ENCODE measurements around the gene GPANK1.

GPANK1 gene

GRCh38 chr6:31663961-31664789, 622 bp downstream of the GPANK1 start:
- Histone ChIP-seq H3K4me3 (peak overlapping the region; percentile 77 to 88), H3K4me1 (peaks cover 4 to 70% (median 55%) of the 10 kb centered on the region in 4 donors), H3K36me3 (peaks cover 21 to 38% (median 34%) of the 10 kb centered on the region in 3 donors), H3K27me3 (no peaks in the 10 kb centered on the region), H3K9me3 (no peaks in the 10 kb centered on the region), H3K27ac (peak overlapping the region; percentile 93 to 94)
- intact Hi-C loops (cut with DNase I; ENCODE audit: low total_unique reads) = no loop called here
- peak; percentile 70 to 85 for DNase-seq
- no peak for TF ChIP-seq CTCF (IDR thresholded peaks at IDR 0.05)

DNA sequence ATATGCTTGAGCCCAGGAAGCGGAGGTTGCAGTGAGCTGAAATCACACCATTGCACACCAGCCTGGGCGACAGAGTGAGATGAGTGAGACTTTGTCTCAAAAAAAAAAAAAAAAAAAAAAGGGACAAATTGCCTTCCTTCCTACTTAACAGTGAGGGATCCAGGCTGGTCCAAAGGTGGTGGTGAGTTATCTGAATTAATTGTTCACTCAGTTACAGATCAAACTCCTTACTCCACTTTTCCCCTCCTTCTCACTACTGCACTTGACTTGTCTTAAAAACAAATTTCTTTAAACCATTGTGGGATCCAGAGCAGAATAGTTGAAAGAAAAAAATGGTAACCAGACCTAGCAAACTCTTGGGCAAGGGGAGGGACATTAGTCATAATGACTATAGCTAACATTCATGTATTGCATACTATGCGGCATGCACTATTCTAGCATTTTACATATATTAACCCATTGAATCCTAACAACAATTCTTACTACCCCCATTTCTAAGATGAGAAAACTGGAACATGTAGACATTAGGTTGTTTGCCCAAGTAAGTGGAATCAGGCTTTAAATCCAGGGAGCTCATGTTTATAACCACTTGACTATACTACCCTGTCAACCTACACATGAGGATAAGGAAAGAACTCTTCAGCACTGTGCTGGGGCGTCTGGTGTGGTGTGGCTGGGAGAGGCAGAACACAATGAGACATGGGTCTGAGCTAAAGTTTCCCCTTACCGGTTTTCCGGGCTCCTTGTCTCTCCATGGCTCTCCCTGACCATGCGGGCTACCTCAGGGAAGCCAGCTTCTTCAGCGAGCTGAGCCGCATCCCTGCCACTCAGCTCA, 1.5 kb downstream of the GPANK1 start:
- Histone ChIP-seq H3K36me3 (peaks cover 13 to 36% (median 26%) of the 10 kb centered on the region in 3 donors), H3K4me3 (peak overlapping the region; percentile 77 to 88), H3K4me1 (peaks cover 6 to 74% (median 60%) of the 10 kb centered on the region in 4 donors)

DNA sequence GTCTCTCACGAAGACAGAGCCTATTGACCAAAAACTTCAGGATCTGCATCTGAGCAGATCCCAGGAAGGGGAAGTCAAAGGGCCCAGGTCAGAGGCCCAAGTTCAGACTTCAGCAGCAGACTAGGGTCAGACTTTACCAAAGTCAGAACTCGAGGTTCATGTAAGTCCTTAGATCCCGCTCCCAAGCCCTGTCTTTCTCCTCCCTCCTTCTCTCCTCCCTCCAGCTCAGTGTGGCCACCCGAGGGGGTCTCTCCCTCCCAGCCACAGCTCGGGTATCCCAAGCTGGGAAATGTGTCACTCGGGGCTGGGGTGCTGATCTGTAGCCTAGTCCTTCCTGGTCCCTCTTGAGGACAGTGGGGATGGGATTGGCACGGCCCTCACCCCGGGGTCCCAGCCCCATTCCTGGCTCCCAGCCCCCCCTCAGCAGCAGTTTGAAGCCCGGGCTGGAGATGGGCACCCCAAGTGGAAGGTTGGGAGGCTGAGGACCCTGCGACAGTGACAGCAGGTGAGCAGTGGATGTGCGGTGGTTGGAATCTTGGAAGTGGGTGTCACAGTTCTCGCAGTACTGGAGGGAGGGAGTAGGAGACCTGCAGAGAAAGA, 2.6 kb downstream of the GPANK1 start:
- H3K27ac ChIP-seq = peak overlapping the region; percentile 11 to 78
- no peak overlapping the region for H3K4me3 ChIP-seq
- no peak for DNase-seq
- H3K36me3 ChIP-seq = peaks cover 6 to 35% (median 23%) of the 10 kb centered on the region in 3 donors
- no peaks in the 10 kb centered on the region for H3K27me3 ChIP-seq
- peaks cover 6 to 73% (median 60%) of the 10 kb centered on the region in 4 donors for H3K4me1 ChIP-seq
- H3K9me3 ChIP-seq = no peaks in the 10 kb centered on the region
- intact Hi-C loops (cut with DNase I; ENCODE audit: low total_unique reads) = no loop called here
- no peak for TF ChIP-seq CTCF (IDR thresholded peaks at IDR 0.05)

More for the DNA sequence above, 1.5 kb downstream of the GPANK1 start:
- peak overlapping the region; percentile 93 to 94 for H3K27ac ChIP-seq
- no peak for TF ChIP-seq CTCF (IDR thresholded peaks at IDR 0.05)
- no peaks in the 10 kb centered on the region for H3K27me3 ChIP-seq
- intact Hi-C loops (cut with DNase I; ENCODE audit: low total_unique reads) = no loop called here
- no peaks in the 10 kb centered on the region for H3K9me3 ChIP-seq
- no peak for DNase-seq

DNA sequence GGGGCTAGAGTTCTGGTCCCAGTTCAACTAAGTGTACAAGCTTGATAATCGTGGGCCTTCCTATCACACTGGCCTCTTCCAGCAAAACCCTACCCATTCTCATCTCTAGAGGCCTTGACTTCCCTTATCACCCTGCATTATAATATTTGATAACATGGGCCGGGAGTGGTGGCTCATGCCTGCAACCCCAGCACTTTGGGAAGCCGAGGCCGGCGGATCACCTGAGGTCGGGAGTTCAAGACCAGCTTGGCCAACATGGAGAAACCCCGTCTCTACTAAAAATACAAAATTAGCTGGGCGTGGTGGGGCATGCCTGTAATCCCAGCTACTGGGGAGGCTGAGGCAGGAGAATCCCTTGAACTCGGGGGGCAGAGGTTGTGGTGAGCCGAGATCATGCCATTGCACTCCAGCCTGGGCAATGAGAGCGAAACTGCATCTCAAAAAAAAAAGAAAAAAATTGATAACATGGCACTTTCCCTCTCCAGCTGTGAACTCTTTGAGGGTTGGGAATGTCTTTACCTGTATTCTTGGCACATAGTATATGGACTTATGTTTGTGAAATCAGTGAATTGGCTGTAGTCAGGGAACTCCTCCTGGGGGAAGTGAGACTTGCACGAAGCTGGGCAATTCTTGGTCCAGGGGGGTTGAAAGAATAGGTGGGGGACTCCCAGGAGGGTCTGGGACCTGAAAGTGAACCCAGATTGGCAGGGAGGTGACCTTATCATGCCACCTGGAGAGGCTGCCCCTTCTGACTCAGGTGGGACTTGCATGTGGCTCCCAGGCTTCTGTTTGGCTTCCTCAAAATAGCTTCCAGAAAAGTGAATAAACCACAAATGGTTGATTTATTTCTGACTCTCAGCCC, 3.3 kb downstream of the GPANK1 start:
- H3K4me3 ChIP-seq = peak overlapping the region; percentile 67 to 68
- peaks cover 4 to 41% (median 24%) of the 10 kb centered on the region in 3 donors for H3K36me3 ChIP-seq
- no peaks in the 10 kb centered on the region for H3K27me3 ChIP-seq
- TF ChIP-seq CTCF (IDR thresholded peaks at IDR 0.05) = no peak
- H3K4me1 ChIP-seq = peaks cover 6 to 67% (median 53%) of the 10 kb centered on the region in 4 donors
- no peaks in the 10 kb centered on the region for H3K9me3 ChIP-seq
- intact Hi-C loops (cut with DNase I; ENCODE audit: low total_unique reads) = no loop called here
- peak overlapping the region; percentile 78 to 81 for H3K27ac ChIP-seq
- DNase-seq = no peak

Data from tibial artery (tissue), 4 donors.